Muscle layer of colon (tissue), 2 donors: ENCODE measurements around the gene HOXA3.

Experiments used
- H3K27ac ChIP-seq: one replicate; pipeline ENCODE4 v1.7.0; 2013; ENCODE audit warnings: low read depth, mild to moderate bottlenecking, low read length, moderate library complexity
- H3K27me3 ChIP-seq, 2 donors: one replicate each; pipeline ENCODE4 v1.7.0; 2013; ENCODE audit warnings: low read length in 2 of 2, mild to moderate bottlenecking in 2 of 2; ENCODE audit not compliant: insufficient read depth in 2 of 2, control insufficient read depth in 1 of 2
- H3K36me3 ChIP-seq: one replicate; pipeline ENCODE4 v1.7.0; 2013; ENCODE audit warnings: mild to moderate bottlenecking, low read length; ENCODE audit not compliant: insufficient read depth
- H3K4me1 ChIP-seq: one replicate; pipeline ENCODE4 v1.7.0; 2013; ENCODE audit warnings: mild to moderate bottlenecking, low read length; ENCODE audit not compliant: insufficient read depth
- H3K4me3 ChIP-seq, 2 donors: one replicate each; pipeline ENCODE4 v1.7.0; 2013; ENCODE audit warnings: low read length in 2 of 2, low read depth in 1 of 2, mild to moderate bottlenecking in 1 of 2, moderate library complexity in 1 of 2
- H3K9ac ChIP-seq: one replicate; pipeline ENCODE4 v1.7.0; 2013; ENCODE audit warnings: low read length
- H3K9me3 ChIP-seq: one replicate; pipeline ENCODE4 v1.7.0; 2013; ENCODE audit warnings: mild to moderate bottlenecking, low read length
- donor health status: abdominal sarcoma.
- donor health status: Adenocarcinoma of cecum.

HOXA3 gene

DNA sequence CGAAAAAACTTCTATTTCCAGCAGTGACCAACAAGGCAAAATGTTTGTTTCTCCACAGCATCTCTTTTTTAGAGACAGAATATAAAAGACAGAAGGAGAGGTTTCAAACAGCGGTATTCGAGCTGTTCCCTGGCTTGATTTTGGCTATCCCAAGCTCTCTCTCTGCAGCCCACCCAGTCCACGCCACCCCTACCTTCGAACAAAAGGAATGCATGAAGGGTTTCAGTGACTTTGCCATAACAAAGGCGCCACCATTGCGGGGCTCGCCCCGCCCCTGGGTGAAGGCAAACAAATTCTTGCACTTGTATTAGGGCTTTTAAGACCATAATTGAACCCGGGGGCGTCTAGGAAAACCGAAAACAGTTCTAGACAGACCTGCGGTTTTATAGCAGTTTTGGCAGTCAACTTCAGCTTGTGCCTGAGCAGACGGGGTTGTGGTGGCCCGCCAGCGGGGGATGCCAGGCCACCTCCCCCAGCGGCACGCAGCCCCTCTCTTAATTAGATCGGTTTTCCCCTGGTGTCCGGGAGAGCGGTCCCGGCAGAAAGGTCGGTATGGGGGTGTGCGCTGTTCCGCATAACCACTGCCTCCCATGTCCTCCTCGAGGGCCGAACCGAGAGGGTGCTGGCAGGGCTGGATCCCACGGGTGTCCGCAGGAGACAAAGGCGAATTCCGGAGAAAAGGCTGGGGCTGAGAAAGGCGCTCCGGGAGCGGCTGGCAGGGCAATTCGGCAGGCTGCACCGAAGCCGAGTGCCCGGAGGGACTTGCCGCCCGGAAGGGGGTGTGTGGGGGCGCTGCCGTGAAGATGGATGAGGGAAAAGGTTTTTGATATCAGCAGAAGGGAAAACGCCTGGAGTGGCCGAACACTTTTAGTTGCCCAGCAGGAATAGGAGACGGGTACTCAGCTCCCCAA lies 35.3 kb upstream of the HOXA3 start:
- Histone ChIP-seq H3K4me3 (peak overlapping the region; percentile 66 to 92), H3K27me3 (peaks cover 5 to 12% of the 10 kb centered on the region in 2 donors), H3K4me1 (peaks cover 29% of the 10 kb centered on the region)

GRCh38 chr7:27186668-27187474 lies 34.5 kb upstream of the HOXA3 start:
- Histone ChIP-seq H3K9ac (peak overlapping the region; percentile 98), H3K27ac (peak overlapping the region; percentile 97), H3K9me3 (no peaks in the 10 kb centered on the region), H3K36me3 (peaks cover 6% of the 10 kb centered on the region), H3K27me3 (peaks cover 4 to 9% of the 10 kb centered on the region in 2 donors), H3K4me3 (peak overlapping the region; percentile 66 to 92), H3K4me1 (peaks cover 38% of the 10 kb centered on the region)

More for the DNA sequence above, 35.3 kb upstream of the HOXA3 start:
- H3K9ac ChIP-seq: peak overlapping the region; percentile 98
- H3K27ac ChIP-seq: peak overlapping the region; percentile 97
- H3K9me3 ChIP-seq: no peaks in the 10 kb centered on the region
- H3K36me3 ChIP-seq: no peaks in the 10 kb centered on the region

DNA sequence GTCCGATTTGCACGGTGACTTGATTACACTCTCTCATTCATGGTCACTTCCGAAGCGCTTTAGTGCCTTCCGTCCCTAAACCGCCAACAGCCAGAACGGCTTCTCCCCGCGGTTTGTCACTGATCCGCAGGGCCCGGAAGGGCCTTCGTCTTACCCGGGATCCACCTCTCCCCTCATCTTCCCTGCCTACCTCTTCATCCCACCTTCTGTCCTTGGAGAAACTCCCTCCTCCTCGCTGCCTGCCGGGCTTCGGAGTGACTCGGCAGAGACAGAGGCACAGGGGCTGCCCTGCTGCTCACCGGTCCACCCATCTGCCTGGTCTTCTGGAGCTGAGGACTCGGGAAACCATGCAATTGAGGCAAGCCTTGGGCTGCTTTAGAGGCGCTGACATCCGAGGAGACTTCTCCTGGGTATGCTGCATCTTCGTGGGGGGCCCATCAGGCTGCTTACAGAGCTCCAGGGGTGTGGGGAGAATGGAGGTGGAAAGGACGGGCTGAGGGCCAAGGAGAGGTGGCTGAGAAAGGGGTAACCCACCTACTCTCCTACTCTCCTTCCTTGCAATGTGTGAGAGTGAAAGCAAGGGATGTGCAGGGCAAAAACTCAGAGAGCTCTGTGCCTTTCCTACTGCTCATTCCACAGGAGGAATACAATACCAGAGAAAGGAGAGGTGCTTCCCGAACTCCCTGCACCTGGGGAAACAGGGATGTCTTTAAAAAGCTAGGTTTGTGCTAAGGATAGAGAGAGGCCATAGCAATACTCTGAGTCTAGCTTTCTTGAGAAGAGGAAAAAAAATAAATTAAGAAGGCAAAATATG lies 33.7 kb upstream of the HOXA3 start:
- H3K27ac ChIP-seq: peak overlapping the region; percentile 97
- peaks cover 38% of the 10 kb centered on the region for H3K4me1 ChIP-seq
- peaks cover 0 to 7% of the 10 kb centered on the region in 2 donors for H3K27me3 ChIP-seq
- peak overlapping the region; percentile 98 for H3K9ac ChIP-seq
- peaks cover 8% of the 10 kb centered on the region for H3K36me3 ChIP-seq
- H3K4me3 ChIP-seq: peak overlapping the region; percentile 47 to 92
- no peaks in the 10 kb centered on the region for H3K9me3 ChIP-seq

GRCh38 chr7:27185013-27185853 lies 32.9 kb upstream of the HOXA3 start, which contains the start of gene HOXA11:
Gene HOXA11 (minus strand): TSS chr7:27185232. CDS start chr7:27185144, 88 bp downstream.
- H3K27me3 ChIP-seq: peaks cover 0 to 7% of the 10 kb centered on the region in 2 donors
- H3K36me3 ChIP-seq: peaks cover 8% of the 10 kb centered on the region
- H3K9me3 ChIP-seq: no peaks in the 10 kb centered on the region
- peak within 1 kb of the TSS; percentile 98 for H3K9ac ChIP-seq
- H3K4me3 ChIP-seq: peak within 1 kb of the TSS; percentile 63 to 92
- peaks cover 41% of the 10 kb centered on the region for H3K4me1 ChIP-seq
- peak within 1 kb of the TSS; percentile 97 for H3K27ac ChIP-seq

GRCh38 chr7:27184337-27185012 lies 32.1 kb upstream of the HOXA3 start:
- peak overlapping the region; percentile 96 for H3K27ac ChIP-seq

GRCh38 chr7:27183682-27184336 lies 31.4 kb upstream of the HOXA3 start:
- H3K9me3 ChIP-seq: no peaks in the 10 kb centered on the region
- peaks cover 8% of the 10 kb centered on the region for H3K36me3 ChIP-seq
- peak overlapping the region; percentile 85 for H3K9ac ChIP-seq
- peak overlapping the region; percentile 96 for H3K27ac ChIP-seq
- H3K4me3 ChIP-seq: peak overlapping the region; percentile 63 to 81
- peaks cover 34% of the 10 kb centered on the region for H3K4me1 ChIP-seq
- H3K27me3 ChIP-seq: peaks cover 0 to 7% of the 10 kb centered on the region in 2 donors

More at GRCh38 chr7:27184337-27185012, 32.1 kb upstream of the HOXA3 start:
- peak overlapping the region; percentile 83 for H3K9ac ChIP-seq
- no peaks in the 10 kb centered on the region for H3K9me3 ChIP-seq
- H3K4me1 ChIP-seq: peaks cover 36% of the 10 kb centered on the region
- peaks cover 8% of the 10 kb centered on the region for H3K36me3 ChIP-seq
- peaks cover 0 to 7% of the 10 kb centered on the region in 2 donors for H3K27me3 ChIP-seq
- H3K4me3 ChIP-seq: peak overlapping the region; percentile 63 to 92

DNA sequence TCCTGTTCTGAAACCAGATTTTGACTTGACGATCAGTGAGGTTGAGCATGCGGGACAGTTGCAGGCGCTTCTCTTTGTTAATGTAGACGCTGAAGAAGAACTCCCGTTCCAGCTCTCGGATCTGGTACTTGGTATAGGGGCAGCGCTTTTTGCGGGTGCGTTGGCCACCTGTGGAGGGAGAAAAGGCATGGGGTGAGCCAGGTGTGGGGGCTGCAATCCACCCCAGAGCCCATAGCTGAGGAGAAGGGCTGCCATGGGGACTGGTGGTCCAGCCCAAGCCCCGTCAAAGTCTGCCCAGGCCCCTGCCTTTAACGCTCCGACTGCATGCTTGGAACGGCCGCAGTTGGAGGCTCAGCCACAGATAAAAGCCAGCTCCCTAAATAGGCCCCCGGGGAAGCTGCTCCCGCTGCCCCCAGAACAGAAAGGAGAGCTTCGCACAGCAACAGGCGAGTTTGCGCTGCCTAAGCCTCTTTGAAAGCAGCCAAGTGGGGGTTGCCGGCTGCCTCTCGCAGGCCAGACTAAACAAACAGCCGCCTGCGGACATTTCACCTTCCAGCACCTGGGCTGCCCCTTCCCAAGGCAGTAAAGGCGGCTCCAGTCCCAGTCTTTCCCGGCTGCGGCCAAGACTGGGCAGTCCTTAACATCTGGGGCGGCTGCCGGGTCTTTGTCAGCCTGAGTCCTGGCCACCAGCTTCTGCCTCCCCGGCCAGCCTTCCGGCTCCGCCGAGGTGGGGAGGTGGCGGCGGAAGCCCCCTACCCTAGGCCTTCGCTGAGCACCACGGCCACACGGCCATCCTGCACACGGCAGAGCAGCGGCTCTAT lies 30.7 kb upstream of the HOXA3 start:
- peaks cover 0 to 2% of the 10 kb centered on the region in 2 donors for H3K27me3 ChIP-seq
- peak overlapping the region; percentile 63 to 81 for H3K4me3 ChIP-seq
- H3K27ac ChIP-seq: peak overlapping the region; percentile 96
- peaks cover 34% of the 10 kb centered on the region for H3K4me1 ChIP-seq
- H3K9me3 ChIP-seq: no peaks in the 10 kb centered on the region
- peaks cover 8% of the 10 kb centered on the region for H3K36me3 ChIP-seq
- H3K9ac ChIP-seq: peak overlapping the region; percentile 85

DNA sequence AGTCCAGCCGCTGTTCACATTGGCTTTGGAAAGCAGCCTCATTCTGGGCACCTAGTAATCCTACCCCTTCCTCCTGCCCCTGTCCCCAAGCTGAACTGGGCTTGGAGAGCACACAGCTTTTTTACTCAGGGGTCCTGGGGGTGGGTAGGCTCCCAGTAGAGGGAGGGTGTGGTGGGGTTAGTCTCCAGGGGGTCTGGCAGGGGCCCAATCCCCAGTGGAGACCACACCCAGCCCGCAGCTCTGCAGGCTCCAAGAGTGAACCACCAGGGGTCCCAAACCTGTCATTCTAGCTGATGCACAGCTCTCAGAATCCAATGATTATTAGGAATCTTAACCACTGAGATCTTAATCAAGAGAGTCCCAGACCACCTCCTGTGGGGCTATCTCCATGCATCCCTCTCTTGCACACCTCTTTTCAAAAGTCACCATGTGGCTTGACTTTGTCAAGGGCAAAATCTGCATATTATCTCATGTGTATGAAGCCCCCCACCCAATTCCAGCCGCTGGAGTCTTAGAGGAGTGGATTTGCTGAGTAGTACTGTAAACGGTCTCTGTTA lies 30.0 kb upstream of the HOXA3 start:
- Histone ChIP-seq H3K4me1 (peaks cover 34% of the 10 kb centered on the region), H3K9me3 (no peaks in the 10 kb centered on the region), H3K27ac (peak overlapping the region; percentile 96), H3K27me3 (no peaks in the 10 kb centered on the region), H3K4me3 (peak overlapping the region in 1 of 2 donors; percentile 81), H3K36me3 (peaks cover 8% of the 10 kb centered on the region), H3K9ac (peak overlapping the region; percentile 85)
